GM23248 (cell line): ENCODE data around the gene TBCEL.

ENCODE experiments used
- EZH2 ChIP-seq: fragments of 200-600 bp; sonication (generic); IDR thresholded peaks from 2 replicates; pipeline ENCODE4 v1.6.1; 2018; ENCODE audit warnings: antibody characterized with exemption, mild to moderate bottlenecking; ENCODE audit not compliant: insufficient read depth, poor library complexity, severe bottlenecking
- EZH2phosphoT487 ChIP-seq: fragments of 200-600 bp; sonication (generic); IDR thresholded peaks from 2 replicates; pipeline ENCODE4 v1.6.1; 2018; ENCODE audit warnings: antibody characterized with exemption, moderate library complexity, mild to moderate bottlenecking, low read depth; ENCODE audit not compliant: insufficient read depth

DNA sequence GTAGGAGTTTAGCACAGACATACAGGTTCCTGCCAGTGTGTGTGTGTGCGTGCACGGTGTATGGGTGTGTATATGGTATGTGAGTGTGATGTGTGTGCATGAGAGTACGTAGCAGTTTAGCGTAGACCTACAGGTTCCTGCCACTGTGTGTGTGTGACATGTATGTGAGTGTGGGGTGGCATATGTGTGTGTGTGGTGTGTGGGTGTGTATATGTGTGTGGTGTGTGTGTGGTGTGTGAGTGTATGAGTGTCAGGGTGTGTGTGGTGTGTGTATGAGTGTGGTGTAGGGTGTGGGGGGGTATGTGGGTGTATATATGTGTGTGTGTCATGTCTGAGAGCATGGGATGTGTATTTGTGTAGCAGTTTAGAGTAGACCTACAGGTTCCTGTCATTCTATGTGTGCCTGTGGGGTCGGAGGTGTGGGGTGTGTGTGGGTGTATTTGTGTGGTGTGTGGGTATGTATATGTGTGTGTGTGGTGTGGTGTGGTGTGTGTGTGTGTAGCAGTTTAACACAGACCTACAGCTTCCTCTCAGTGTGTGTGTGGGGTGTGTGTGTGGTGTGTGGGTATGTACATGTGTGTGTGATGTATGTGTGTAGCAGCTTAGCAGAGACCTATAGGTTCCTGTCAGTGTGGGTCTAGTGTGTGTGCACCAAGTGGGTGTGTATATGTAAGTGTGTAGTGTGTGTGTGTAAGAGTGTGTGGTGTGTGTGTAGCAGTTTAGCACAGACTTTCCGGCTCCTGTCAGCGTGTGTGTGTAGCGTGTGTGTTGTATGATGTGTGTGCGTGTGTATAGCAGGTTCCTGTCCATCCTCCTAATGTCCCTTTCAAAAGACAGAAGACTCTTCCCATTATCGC lies 31.8 kb upstream of the TBCEL start:
- TF ChIP-seq EZH2phosphoT487: no peak
- no peak for TF ChIP-seq EZH2
